GM21381 (cell line): ENCODE measurements around the gene PALMD.

Experiments
- ATAC-seq: cut with Tn5 transposase; IDR thresholded peaks from one replicate; pipeline ENCODE4 v1.9.1; 2021; ENCODE audit warnings: mild to moderate bottlenecking, moderate library complexity; ENCODE audit not compliant: unreplicated experiment

Gene PALMD

GRCh38 chr1:99634971-99635624 is 10.8 kb upstream of the PALMD start:
- no peak for ATAC-seq

GRCh38 chr1:99635664-99636063 is 10.2 kb upstream of the PALMD start:
- ATAC-seq, result no peak

- no peak for ATAC-seq
Observed at GRCh38 chr1:99636647-99637175, 9.2 kb upstream of the PALMD start.

- ATAC-seq, result no peak
Observed at GRCh38 chr1:99638853-99639252, 7.1 kb upstream of the PALMD start.

- no peak for ATAC-seq
Observed at GRCh38 chr1:99639408-99639807, 6.5 kb upstream of the PALMD start.

- ATAC-seq, result no peak
Observed at GRCh38 chr1:99639945-99640344, 6.0 kb upstream of the PALMD start.

GRCh38 chr1:99640672-99641071 is 5.2 kb upstream of the PALMD start:
- ATAC-seq, result no peak

GRCh38 chr1:99641558-99641957 is 4.4 kb upstream of the PALMD start:
- no peak for ATAC-seq

- no peak for ATAC-seq
Observed at GRCh38 chr1:99642053-99642452, 3.9 kb upstream of the PALMD start.

- ATAC-seq, result no peak
Observed at GRCh38 chr1:99643021-99643779, 2.7 kb upstream of the PALMD start.

GRCh38 chr1:99644279-99645004 is 1.5 kb upstream of the PALMD start:
- no peak for ATAC-seq

GRCh38 chr1:99645203-99645602 is 710 bp upstream of the PALMD start:
- no peak for ATAC-seq

GRCh38 chr1:99646868-99647267 is 955 bp downstream of the PALMD start:
- ATAC-seq, result no peak

- no peak for ATAC-seq
Observed at GRCh38 chr1:99647490-99647889, 1.6 kb downstream of the PALMD start.

GRCh38 chr1:99648107-99648506 is 2.2 kb downstream of the PALMD start:
- ATAC-seq, result no peak

- ATAC-seq, result no peak
Observed at GRCh38 chr1:99650030-99650429, 4.1 kb downstream of the PALMD start.

- no peak for ATAC-seq
Observed at GRCh38 chr1:99650773-99651437, 5.0 kb downstream of the PALMD start.

GRCh38 chr1:99652881-99653281 is 7.0 kb downstream of the PALMD start:
- ATAC-seq, result no peak

GRCh38 chr1:99655376-99655775 is 9.5 kb downstream of the PALMD start:
- ATAC-seq, result no peak

- no peak for ATAC-seq
Observed at GRCh38 chr1:99656701-99657100, 10.8 kb downstream of the PALMD start.
